Measurements from ENCODE around the gene ENTPD6. TPM values are rescaled to one million over a fixed set of nuclear protein-coding genes. Genes with fewer than 3 reads are reported as not detected.

Gene ENTPD6
- total RNA-seq, 3 donors from 2014 or later: 45.8 to 77.6 (median 71.1) TPM

DNA sequence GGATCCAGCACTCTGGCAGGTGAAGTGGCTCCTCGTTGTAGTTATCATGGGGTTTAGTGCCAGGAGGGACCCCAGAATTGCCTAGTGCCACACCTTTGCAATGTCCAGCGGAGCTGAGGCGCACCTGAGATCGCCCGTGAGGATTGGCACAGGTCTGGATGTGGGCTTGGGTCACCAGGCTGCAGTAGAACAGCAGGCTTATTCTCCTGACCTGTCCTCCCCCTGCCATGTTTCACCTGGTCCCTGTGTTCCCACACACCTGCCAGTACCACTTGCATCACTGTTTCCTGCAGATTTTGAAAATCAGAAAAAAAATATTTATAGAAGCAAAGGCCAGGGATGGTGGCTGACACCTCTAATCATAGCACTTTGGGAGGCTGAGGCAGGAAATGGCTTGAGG lies 16.7 kb downstream of the ENTPD6 start:
- H3K4me3 ChIP-seq: no peak overlapping the region
- no peak overlapping the region for H3K27ac ChIP-seq
- no peak for DNase-seq (ENCODE audit: low spot score in 2 of 2)
- no peaks in the 10 kb centered on the region for H3K27me3 ChIP-seq
- H3K4me1 ChIP-seq: no peaks in the 10 kb centered on the region
- intact Hi-C loops (cut with DNase I; ENCODE audit: low total_unique reads): no loop called here
- no peaks in the 10 kb centered on the region for H3K9me3 ChIP-seq
- TF ChIP-seq, protein P1, sequence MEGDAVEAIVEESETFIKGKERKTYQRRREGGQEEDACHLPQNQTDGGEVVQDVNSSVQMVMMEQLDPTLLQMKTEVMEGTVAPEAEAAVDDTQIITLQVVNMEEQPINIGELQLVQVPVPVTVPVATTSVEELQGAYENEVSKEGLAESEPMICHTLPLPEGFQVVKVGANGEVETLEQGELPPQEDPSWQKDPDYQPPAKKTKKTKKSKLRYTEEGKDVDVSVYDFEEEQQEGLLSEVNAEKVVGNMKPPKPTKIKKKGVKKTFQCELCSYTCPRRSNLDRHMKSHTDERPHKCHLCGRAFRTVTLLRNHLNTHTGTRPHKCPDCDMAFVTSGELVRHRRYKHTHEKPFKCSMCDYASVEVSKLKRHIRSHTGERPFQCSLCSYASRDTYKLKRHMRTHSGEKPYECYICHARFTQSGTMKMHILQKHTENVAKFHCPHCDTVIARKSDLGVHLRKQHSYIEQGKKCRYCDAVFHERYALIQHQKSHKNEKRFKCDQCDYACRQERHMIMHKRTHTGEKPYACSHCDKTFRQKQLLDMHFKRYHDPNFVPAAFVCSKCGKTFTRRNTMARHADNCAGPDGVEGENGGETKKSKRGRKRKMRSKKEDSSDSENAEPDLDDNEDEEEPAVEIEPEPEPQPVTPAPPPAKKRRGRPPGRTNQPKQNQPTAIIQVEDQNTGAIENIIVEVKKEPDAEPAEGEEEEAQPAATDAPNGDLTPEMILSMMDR (IDR thresholded peaks at IDR 0.05): no peak
- peaks cover 8% of the 10 kb centered on the region for H3K36me3 ChIP-seq

DNA sequence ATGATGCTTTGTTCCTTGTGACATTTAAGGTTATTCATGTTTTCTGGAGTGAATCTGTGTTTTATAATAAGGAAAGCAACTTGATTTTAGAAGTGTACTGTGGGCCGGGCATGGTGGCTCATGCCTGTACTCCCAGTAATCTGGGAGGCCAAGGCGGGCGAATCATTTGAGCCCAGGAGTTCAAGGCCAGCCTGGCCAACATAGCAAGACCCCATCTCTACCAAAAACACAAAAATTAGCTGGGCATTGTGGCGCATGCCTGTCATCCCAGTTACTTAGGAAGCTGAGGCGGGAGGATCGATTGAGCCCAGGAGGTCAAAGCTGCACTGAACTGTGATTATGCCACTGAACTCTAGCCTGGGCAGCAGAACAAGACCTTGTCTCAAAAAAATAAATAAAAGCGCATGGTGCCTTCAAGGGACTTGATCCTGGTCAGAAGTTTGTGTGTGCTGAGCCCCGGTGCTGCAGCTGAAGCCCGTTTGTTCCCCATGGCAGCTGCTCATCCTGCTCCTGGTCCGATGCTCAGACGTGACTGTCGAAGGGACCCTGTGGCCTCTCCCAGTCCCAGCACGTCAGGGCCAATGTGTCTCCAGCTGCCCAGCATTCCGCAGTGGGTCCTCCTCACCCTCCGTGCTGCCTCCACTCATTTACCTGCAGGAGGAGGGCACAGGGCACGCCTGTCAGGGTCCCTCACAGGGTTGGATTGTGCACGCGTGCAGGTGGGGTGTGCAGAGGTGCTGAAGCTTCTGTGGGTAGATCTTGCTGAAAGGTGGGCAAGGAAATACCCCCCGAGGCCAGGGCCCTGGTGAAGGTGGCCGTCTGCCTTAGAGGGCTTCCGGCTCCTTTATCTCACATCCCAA lies 18.3 kb downstream of the ENTPD6 start:
- no peaks in the 10 kb centered on the region for H3K27me3 ChIP-seq
- H3K4me1 ChIP-seq: no peaks in the 10 kb centered on the region
- intact Hi-C loops (cut with DNase I; ENCODE audit: low total_unique reads): no loop called here
- no peak for DNase-seq (ENCODE audit: low spot score in 2 of 2)
- H3K9me3 ChIP-seq: no peaks in the 10 kb centered on the region
- H3K27ac ChIP-seq: no peak overlapping the region
- H3K4me3 ChIP-seq: no peak overlapping the region
- peaks cover 12% of the 10 kb centered on the region for H3K36me3 ChIP-seq
- TF ChIP-seq POLR2AphosphoS5 (IDR thresholded peaks at IDR 0.05) (no peak), POLR2A (IDR thresholded peaks at IDR 0.05) (no peak)
- TF ChIP-seq, protein P1 (IDR thresholded peaks at IDR 0.05): no peak

DNA sequence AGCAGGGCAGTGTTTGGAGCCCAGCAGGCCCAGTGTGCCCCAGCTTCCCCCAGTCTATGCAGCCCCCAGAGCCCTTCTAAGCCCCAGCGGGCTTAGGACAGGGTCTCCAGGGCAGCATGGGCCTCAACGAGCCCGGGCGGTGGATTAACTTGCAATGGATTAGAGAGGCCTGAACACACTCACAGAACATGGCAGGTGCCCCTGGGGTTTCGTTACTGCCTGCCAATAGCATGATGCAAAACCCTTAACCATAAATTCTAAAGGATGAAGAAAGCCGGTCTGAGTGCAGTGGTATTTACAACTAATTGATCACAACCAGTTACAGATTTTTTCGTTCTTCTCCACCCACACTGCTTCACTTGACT lies 18.9 kb downstream of the ENTPD6 start:
- H3K9me3 ChIP-seq: no peaks in the 10 kb centered on the region
- peaks cover 12% of the 10 kb centered on the region for H3K36me3 ChIP-seq
- H3K4me1 ChIP-seq: no peaks in the 10 kb centered on the region
- DNase-seq (ENCODE audit: low spot score in 2 of 2): no peak
- TF ChIP-seq POLR2AphosphoS5 (IDR thresholded peaks at IDR 0.05): no peak
- no peak for TF ChIP-seq POLR2A (IDR thresholded peaks at IDR 0.05)
- TF ChIP-seq, protein P1 (IDR thresholded peaks at IDR 0.05): no peak
- H3K27ac ChIP-seq: no peak overlapping the region
- no peak overlapping the region for H3K4me3 ChIP-seq
- intact Hi-C loops (cut with DNase I; ENCODE audit: low total_unique reads): no loop called here
- H3K27me3 ChIP-seq: no peaks in the 10 kb centered on the region

DNA sequence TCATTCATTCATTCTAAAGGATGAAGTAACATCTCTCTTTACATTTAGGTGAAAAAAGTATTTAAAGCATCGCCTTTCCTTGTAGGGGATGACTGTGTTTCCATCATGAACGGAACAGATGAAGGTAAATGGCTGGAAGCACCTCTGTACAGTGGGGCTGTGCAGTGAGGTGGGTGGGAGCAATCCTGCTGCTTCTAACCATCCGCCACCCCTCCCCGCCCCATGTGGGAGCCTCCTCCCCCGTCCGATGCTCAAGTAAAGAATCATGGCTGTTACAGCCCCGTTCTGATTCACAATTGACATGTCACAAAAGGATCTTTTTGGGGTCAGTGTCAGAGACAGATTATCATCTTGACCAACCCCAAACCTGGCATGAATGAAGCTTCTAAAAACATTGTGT lies 19.3 kb downstream of the ENTPD6 start:
- peaks cover 12% of the 10 kb centered on the region for H3K36me3 ChIP-seq
- H3K4me1 ChIP-seq: no peaks in the 10 kb centered on the region
- intact Hi-C loops (cut with DNase I; ENCODE audit: low total_unique reads): loop anchor here (5.0 kb wide), 1 partner anchor 1288 kb away; no protein-coding TSS in a partner anchor
- DNase-seq (ENCODE audit: low spot score in 2 of 2): no peak
- H3K27me3 ChIP-seq: no peaks in the 10 kb centered on the region
- H3K4me3 ChIP-seq: no peak overlapping the region
- H3K27ac ChIP-seq: no peak overlapping the region
- no peaks in the 10 kb centered on the region for H3K9me3 ChIP-seq
- TF ChIP-seq POLR2AphosphoS5 (IDR thresholded peaks at IDR 0.05) (no peak), POLR2A (IDR thresholded peaks at IDR 0.05) (no peak)
- TF ChIP-seq, protein P1 (IDR thresholded peaks at IDR 0.05): no peak

DNA sequence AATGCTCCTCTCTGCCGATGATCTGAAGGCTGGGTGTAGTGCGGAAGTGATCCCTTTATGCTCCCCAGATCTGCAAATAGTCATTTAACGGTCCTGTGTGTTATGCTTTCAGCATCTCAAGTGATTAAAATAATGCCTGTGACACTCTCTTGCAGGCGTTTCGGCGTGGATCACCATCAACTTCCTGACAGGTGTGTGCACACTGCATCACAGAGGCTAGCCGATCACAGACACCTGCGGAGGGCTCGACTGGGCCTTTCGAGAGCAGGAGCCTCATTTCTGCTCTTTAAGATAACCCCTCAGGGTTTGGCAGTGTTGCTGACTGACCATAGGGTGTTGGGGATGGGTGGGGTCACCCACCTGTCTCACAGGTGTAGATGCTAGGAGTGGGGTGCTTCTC lies 20.0 kb downstream of the ENTPD6 start:
- Histone ChIP-seq H3K27me3 (no peaks in the 10 kb centered on the region), H3K36me3 (peaks cover 12% of the 10 kb centered on the region), H3K9me3 (no peaks in the 10 kb centered on the region), H3K4me3 (no peak overlapping the region), H3K27ac (no peak overlapping the region), H3K4me1 (no peaks in the 10 kb centered on the region)
- TF ChIP-seq, protein P1 (IDR thresholded peaks at IDR 0.05): no peak
- TF ChIP-seq POLR2A (IDR thresholded peaks at IDR 0.05): no peak
- TF ChIP-seq POLR2AphosphoS5 (IDR thresholded peaks at IDR 0.05): no peak
- DNase-seq (ENCODE audit: low spot score in 2 of 2): no peak
- intact Hi-C loops (cut with DNase I; ENCODE audit: low total_unique reads): loop anchor here (5.0 kb wide), 1 partner anchor 1288 kb away; no protein-coding TSS in a partner anchor

All from breast epithelium (tissue), 4 donors.